Epithelial cell of proximal tubule (primary cell): ENCODE measurements around the gene RTEL1. TPM values are rescaled to one million over a fixed set of nuclear protein-coding genes. Genes with fewer than 3 reads are reported as not detected.
"Not testable (repeated sequence)": the region's sequence is repeated elsewhere in the genome, so short reads cannot be mapped to it uniquely, and the experiment has no call there.

ENCODE experiments used
- DNase-seq: peaks from one replicate; pipeline ENCODE4 v3.0.0-alpha.2; 2011; ENCODE audit warnings: low read depth
- H3K4me3 ChIP-seq: 2 replicates; pipeline ENCODE4 v1.5.1; 2011; ENCODE audit warnings: low read depth, mild to moderate bottlenecking, low read length
- total RNA-seq: library from RNA; depleted of rRNA; stranded (reverse); fragments of >200 nt; gene quantifications from 2 replicates; pipeline ENCODE4 v1.2.3, GENCODE V29; 2015
- TF ChIP-seq, protein P1 (sequence below): conservative IDR thresholded peaks from 2 replicates; pipeline ENCODE4 v1.5.1; 2012; ENCODE audit warnings: low read depth, mild to moderate bottlenecking, low read length

Gene RTEL1
- total RNA-seq, 1 donor from 2014 or later = 26.5 TPM

DNA sequence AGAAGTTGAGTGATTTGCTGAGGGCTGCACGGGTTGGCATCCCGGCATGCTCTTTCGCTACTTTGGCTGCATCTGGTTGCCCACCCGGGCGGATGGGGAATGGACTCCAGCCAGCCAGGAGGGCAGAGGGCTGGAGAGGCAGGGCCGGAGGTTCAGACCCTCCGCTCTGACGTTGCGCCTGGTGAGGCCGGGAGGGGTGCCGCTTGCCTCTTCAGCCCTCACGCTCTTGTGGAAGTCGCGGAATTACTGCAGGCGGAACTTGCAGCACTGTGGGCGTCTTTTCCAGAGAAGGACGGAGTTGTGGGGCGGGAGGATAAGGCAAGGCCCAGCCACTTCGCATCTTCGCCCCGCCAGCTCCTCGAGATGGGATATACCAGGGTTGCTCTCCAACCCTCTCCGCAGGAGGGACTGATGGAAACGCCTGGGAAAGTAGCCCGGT is 656 bp downstream of the RTEL1 start:
- H3K4me3 ChIP-seq = peak overlapping the region; percentile 75
- TF ChIP-seq, protein P1, sequence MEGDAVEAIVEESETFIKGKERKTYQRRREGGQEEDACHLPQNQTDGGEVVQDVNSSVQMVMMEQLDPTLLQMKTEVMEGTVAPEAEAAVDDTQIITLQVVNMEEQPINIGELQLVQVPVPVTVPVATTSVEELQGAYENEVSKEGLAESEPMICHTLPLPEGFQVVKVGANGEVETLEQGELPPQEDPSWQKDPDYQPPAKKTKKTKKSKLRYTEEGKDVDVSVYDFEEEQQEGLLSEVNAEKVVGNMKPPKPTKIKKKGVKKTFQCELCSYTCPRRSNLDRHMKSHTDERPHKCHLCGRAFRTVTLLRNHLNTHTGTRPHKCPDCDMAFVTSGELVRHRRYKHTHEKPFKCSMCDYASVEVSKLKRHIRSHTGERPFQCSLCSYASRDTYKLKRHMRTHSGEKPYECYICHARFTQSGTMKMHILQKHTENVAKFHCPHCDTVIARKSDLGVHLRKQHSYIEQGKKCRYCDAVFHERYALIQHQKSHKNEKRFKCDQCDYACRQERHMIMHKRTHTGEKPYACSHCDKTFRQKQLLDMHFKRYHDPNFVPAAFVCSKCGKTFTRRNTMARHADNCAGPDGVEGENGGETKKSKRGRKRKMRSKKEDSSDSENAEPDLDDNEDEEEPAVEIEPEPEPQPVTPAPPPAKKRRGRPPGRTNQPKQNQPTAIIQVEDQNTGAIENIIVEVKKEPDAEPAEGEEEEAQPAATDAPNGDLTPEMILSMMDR = no peak
- DNase-seq = no peak

DNA sequence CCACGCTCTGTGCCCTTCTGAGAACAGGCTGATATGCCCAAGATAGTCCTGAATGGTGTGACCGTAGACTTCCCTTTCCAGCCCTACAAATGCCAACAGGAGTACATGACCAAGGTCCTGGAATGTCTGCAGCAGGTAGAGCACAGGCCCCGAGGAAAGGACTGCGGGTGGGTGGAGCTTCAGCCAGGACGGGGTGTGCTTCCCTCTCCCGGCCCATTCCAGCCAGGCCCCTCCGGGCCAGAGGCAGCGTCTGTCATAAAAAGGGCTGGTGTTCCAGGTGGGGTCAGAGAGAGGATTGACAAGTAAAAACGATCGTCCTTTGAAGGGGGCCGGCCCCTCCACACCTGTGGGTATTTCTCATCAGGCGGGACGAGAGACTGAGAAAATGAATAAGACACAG is 1.3 kb downstream of the RTEL1 start:
- H3K4me3 ChIP-seq = peak overlapping the region; percentile 75
- TF ChIP-seq, protein P1 = no peak
- DNase-seq = no peak

DNA sequence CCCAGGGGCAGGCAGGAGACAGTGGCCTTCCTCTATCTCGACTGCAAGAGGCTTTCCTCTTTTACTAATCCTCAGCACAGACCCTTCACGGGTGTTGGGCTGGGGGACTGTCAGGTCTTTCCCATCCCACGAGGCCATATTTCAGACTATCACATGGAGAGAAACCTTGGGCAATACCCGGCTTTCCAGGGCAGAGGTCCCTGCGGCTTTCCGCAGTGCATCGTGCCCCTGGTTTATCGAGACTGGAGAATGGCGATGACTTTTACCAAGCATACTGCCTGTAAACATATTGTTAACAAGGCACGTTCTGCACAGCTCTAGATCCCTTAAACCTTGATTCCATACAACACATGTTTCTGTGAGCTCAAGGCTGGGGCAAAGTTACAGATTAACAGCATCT is 2.1 kb downstream of the RTEL1 start:
- H3K4me3 ChIP-seq, DNase-seq: not testable (repeated sequence)

DNA sequence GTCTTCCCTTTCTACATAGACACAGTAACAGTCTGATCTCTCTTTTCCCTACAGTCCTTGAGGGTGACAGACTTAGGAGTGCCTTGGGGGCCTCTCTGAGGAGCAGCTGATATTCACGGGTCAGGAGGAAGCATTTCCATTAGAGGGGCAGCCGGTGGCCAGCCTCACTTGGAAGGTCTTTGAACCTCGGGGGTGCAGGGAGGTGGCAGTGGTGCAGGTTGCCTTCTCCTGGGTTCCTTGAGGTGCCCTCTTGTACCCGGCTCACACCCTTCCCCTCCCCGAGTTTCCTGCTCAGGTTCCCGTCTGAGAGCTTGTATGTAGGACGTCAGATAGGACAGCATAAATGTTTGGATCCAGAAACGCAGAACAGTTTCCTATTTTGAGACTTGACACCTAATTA is 2.5 kb downstream of the RTEL1 start:
- TF ChIP-seq, protein P1 = no peak
- DNase-seq = no peak

DNA sequence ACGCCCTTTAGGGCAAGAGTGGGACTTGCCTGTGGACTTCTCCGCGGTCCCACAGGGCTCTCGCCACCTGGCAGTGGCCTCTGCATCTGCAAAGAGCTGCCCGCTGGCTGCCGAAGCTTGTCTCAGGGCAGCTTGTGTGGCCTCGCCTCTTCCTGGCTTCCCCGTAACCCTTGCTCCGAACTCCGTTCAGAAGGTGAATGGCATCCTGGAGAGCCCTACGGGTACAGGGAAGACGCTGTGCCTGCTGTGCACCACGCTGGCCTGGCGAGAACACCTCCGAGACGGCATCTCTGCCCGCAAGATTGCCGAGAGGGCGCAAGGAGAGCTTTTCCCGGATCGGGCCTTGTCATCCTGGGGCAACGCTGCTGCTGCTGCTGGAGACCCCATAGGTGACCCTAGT is 3.0 kb downstream of the RTEL1 start:
- H3K4me3 ChIP-seq = no peak overlapping the region
- no peak for DNase-seq
- TF ChIP-seq, protein P1 = no peak

More for the DNA sequence above, 2.5 kb downstream of the RTEL1 start:
- H3K4me3 ChIP-seq = no peak overlapping the region

DNA sequence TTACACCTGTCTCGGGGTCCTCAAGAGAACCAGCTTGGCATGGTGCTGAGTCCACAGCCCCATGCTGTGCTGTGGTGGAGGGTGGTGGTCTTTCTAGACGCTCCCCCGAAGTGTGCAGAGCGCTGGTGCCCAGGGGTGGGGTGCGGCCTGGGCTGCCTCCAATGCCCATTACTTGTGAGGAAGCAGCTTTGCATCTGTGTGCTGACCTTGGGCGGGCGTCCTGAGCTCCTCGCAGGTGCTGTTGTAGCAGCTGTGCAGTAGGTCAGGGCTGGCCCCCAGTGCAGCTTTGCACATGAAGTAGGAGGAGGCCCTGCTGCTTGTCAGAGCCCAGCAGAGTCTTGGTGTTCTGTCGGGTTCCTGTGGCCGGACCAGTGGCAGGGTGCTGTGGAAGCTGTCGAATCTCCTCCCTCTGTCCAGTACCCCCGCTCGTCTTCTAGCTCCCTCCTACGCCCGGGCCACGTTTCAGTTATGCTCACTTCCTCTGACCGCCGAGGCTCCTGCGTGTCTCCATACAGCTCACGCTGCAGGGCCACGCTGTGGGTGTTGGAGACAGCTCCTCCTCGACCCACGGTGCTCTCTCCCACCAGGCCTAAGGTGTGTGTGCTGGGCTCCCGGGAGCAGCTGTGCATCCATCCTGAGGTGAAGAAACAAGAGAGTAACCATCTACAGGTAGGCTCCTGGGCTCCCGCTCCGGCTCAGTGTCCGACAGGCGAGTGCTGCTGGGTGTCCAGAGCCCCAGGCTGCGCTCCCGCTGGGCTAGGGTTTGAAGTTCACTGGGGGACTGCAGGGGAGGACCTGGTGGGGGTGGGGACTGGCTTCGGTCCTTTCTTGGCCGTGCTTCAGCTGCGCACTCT is 4.1 kb downstream of the RTEL1 start:
- TF ChIP-seq, protein P1 = no peak
- no peak overlapping the region for H3K4me3 ChIP-seq
- no peak for DNase-seq

DNA sequence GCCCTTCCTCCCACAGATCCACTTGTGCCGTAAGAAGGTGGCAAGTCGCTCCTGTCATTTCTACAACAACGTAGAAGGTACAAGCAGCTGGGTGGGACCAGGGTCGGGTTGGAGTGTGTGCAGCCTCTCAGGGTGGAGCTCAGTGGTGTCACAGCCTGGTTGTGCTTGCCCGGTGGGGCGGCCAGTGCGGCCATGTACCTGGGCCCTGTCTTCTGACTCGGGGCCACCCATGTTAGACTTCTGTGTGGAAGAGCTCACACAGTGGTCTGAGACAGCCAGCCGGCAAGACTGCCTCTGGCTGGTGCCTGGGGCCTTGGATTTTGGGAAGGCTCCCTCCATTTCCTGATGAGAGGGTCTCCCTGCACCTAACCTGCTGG is 4.7 kb downstream of the RTEL1 start:
- no peak for DNase-seq
- no peak overlapping the region for H3K4me3 ChIP-seq
- TF ChIP-seq, protein P1 = no peak
